ENCODE data around the gene VPREB3.

Gene VPREB3

GRCh38 chr22:23782252-23782651 is 28.0 kb upstream of the VPREB3 start:
- DNase-seq, result no peak

- DNase-seq, result no peak
These were observed 27.4 kb upstream of the VPREB3 start for GRCh38 chr22:23781511-23782183.

GRCh38 chr22:23781065-23781464 is 26.8 kb upstream of the VPREB3 start:
- DNase-seq, result no peak

GRCh38 chr22:23780146-23780748 is 26.0 kb upstream of the VPREB3 start:
- no peak for DNase-seq

- DNase-seq, result no peak
These were observed 25.5 kb upstream of the VPREB3 start for GRCh38 chr22:23779731-23780130.

GRCh38 chr22:23779083-23779482 is 24.9 kb upstream of the VPREB3 start:
- no peak for DNase-seq

GRCh38 chr22:23778577-23778900 is 24.3 kb upstream of the VPREB3 start:
- DNase-seq, result no peak

- no peak for DNase-seq
These were observed 23.8 kb upstream of the VPREB3 start for GRCh38 chr22:23777776-23778576.

- no peak for DNase-seq
These were observed 21.7 kb upstream of the VPREB3 start for GRCh38 chr22:23775779-23776375.

- no peak for DNase-seq
These were observed 20.8 kb upstream of the VPREB3 start for GRCh38 chr22:23774922-23775436.

GRCh38 chr22:23774114-23774921 is 20.1 kb upstream of the VPREB3 start:
- DNase-seq, result no peak

- no peak for DNase-seq
These were observed 19.4 kb upstream of the VPREB3 start for GRCh38 chr22:23773483-23774113.

- peak; percentile 28 for DNase-seq
These were observed 18.6 kb upstream of the VPREB3 start, which contains the start of gene MMP11 for GRCh38 chr22:23772649-23773473. Gene MMP11, plus strand, starts transcription at chr22:23772849. Its CDS starts 22 bp downstream, at chr22:23772871.

GRCh38 chr22:23772315-23772648 is 18.1 kb upstream of the VPREB3 start:
- no peak for DNase-seq

GRCh38 chr22:23769321-23769965 is 15.2 kb upstream of the VPREB3 start:
- DNase-seq, result no peak

- DNase-seq, result peak; percentile 42
These were observed 13.7 kb upstream of the VPREB3 start, which contains the start of gene CHCHD10 for GRCh38 chr22:23767673-23768548. Gene CHCHD10, minus strand, starts transcription at chr22:23767972. Its CDS starts 98 bp downstream, at chr22:23767874.

GRCh38 chr22:23767303-23767672 is 13.1 kb upstream of the VPREB3 start:
- no peak for DNase-seq

- no peak for DNase-seq
These were observed 11.0 kb upstream of the VPREB3 start for GRCh38 chr22:23764899-23765881.
